IMR-90 (cell line): ENCODE measurements around the gene SCN4A. TPM values are rescaled to one million over a fixed set of nuclear protein-coding genes. Genes with fewer than 3 reads are reported as not detected.

Experiments
- ATAC-seq: fragments of 200-7000 bp; cut with Tn5 transposase; 2 replicates; pipeline ENCODE4 v1.9.1; 2020; ENCODE audit warnings: low read depth, mild to moderate bottlenecking, moderate library complexity
- BruUV-seq: library from RNA; stranded (reverse); fragments of 400-500 nt; replicated peaks from 2 replicates; lab custom pipeline; 2021; lab: Mats Ljungman, UMichigan
- CTCF ChIA-PET: fragments of 300-600 bp; formaldehyde crosslinking; extraction: SDS; loops from one replicate; lab custom pipeline; 2021; ENCODE audit warnings: antibody characterized with exemption; lab: Yijun Ruan, JAX
- POLR2A ChIA-PET: fragments of 300-600 bp; sonication (Branson Sonifier 250); formaldehyde crosslinking; loops from one replicate; lab custom pipeline; 2022; ENCODE audit warnings: antibody characterized with exemption; ENCODE audit not compliant: unreplicated experiment; lab: Charles Lee
- DNase-seq: peaks from one replicate; pipeline ENCODE4 v3.0.0; 2013
- H2AFZ ChIP-seq: replicated peaks from 2 replicates; pipeline ENCODE3; 2013; ENCODE audit warnings: low read length, mild to moderate bottlenecking; ENCODE audit not compliant: poor library complexity
- H2AK5ac ChIP-seq: 2 replicates; pipeline ENCODE4 v1.6.1; 2013; ENCODE audit warnings: low read depth, low read length, inconsistent platforms
- H2AK9ac ChIP-seq: replicated peaks from 2 replicates; pipeline ENCODE3; 2013; ENCODE audit warnings: mild to moderate bottlenecking, low read depth, low read length, moderate library complexity; ENCODE audit not compliant: poor library complexity
- H2BK120ac ChIP-seq: 2 replicates; pipeline ENCODE4 v1.6.1; 2013; ENCODE audit warnings: low read depth, low read length, inconsistent platforms
- H2BK15ac ChIP-seq: 3 replicates; pipeline ENCODE4 v1.6.1; 2013; ENCODE audit warnings: low read depth, low read length, inconsistent platforms
- H2BK20ac ChIP-seq: 2 replicates; pipeline ENCODE4 v1.6.1; 2013; ENCODE audit warnings: low read depth, mild to moderate bottlenecking, inconsistent platforms, low read length, moderate library complexity
- H2BK5ac ChIP-seq: 2 replicates; pipeline ENCODE4 v1.6.1; 2013; ENCODE audit warnings: mild to moderate bottlenecking, low read depth, low read length, inconsistent platforms; ENCODE audit not compliant: poor library complexity, severe bottlenecking
- H3K14ac ChIP-seq: replicated peaks from 2 replicates; pipeline ENCODE4 v1.6.1; 2013; ENCODE audit warnings: low read depth, low read length, inconsistent platforms
- H3K18ac ChIP-seq: 2 replicates; pipeline ENCODE4 v1.6.1; 2013; ENCODE audit warnings: low read depth, low read length, control low read depth
- H3K23ac ChIP-seq: 2 replicates; pipeline ENCODE4 v1.6.1; 2013; ENCODE audit warnings: low read depth, low read length, inconsistent platforms
- H3K27ac ChIP-seq: 2 replicates; pipeline ENCODE4 v1.5.1; 2013; ENCODE audit warnings: mild to moderate bottlenecking, control low read depth, low read length; ENCODE audit not compliant: insufficient read depth
- H3K27me3 ChIP-seq: 2 replicates; pipeline ENCODE4 v1.6.1; 2013; ENCODE audit warnings: low read length; ENCODE audit not compliant: control insufficient read depth, insufficient read depth
- H3K36me3 ChIP-seq: 2 replicates; pipeline ENCODE4 v1.6.1; 2013; ENCODE audit warnings: low read length, mixed read lengths; ENCODE audit not compliant: control insufficient read depth, insufficient read depth
- H3K4ac ChIP-seq: 2 replicates; pipeline ENCODE4 v1.6.1; 2013; ENCODE audit warnings: low read depth, low read length, inconsistent platforms
- H3K4me1 ChIP-seq: 2 replicates; pipeline ENCODE4 v1.6.1; 2013; ENCODE audit warnings: low read length, mixed read lengths; ENCODE audit not compliant: control insufficient read depth, insufficient read depth
- H3K4me2 ChIP-seq: 2 replicates; pipeline ENCODE4 v1.6.1; 2013; ENCODE audit warnings: low read depth, mild to moderate bottlenecking, control low read depth, low read length, moderate library complexity
- H3K4me3 ChIP-seq: 2 replicates; pipeline ENCODE4 v1.5.1; 2013; ENCODE audit warnings: low read depth, mild to moderate bottlenecking, control low read depth, low read length, moderate library complexity; ENCODE audit not compliant: insufficient read depth
- H3K56ac ChIP-seq: 2 replicates; pipeline ENCODE4 v1.6.1; 2013; ENCODE audit warnings: low read length, inconsistent platforms; ENCODE audit not compliant: insufficient read depth; ENCODE audit errors: extremely low read depth
- H3K79me1 ChIP-seq, 2 experiments: 2 replicates each; pipeline ENCODE4 v1.6.1; 2013; ENCODE audit warnings: low read length in 2 of 2, inconsistent platforms in 1 of 2, low read depth in 1 of 2
- H3K9ac ChIP-seq: 2 replicates; pipeline ENCODE4 v1.6.1; 2013; ENCODE audit warnings: low read depth, low read length, control low read depth
- H3K9me1 ChIP-seq: 2 replicates; pipeline ENCODE4 v1.6.1; 2013; ENCODE audit warnings: low read length, inconsistent platforms; ENCODE audit not compliant: insufficient read depth
- H3K9me3 ChIP-seq: 2 replicates; pipeline ENCODE4 v1.6.1; 2013; ENCODE audit warnings: low read length; ENCODE audit not compliant: control insufficient read depth, insufficient read depth
- H4K20me1 ChIP-seq: 2 replicates; pipeline ENCODE4 v1.6.1; 2013; ENCODE audit warnings: low read length, inconsistent platforms; ENCODE audit not compliant: insufficient read depth
- H4K5ac ChIP-seq: 2 replicates; pipeline ENCODE4 v1.6.1; 2013; ENCODE audit warnings: mild to moderate bottlenecking, low read depth, low read length, control low read depth
- H4K8ac ChIP-seq, 2 experiments: 2 replicates each; pipeline ENCODE4 v1.6.1; 2013; ENCODE audit warnings: low read depth in 2 of 2, low read length in 2 of 2, control low read depth in 1 of 2, inconsistent platforms in 1 of 2
- H4K91ac ChIP-seq: 2 replicates; pipeline ENCODE4 v1.6.1; 2013; ENCODE audit warnings: low read depth, low read length, inconsistent platforms; ENCODE audit not compliant: insufficient read depth
- BHLHE40 ChIP-seq: fragments of 150-350 bp; IDR thresholded peaks from 2 replicates; pipeline ENCODE4 v1.6.1; 2016; ENCODE audit warnings: mild to moderate bottlenecking, low read depth, low read length
- CEBPB ChIP-seq: IDR thresholded peaks from 2 replicates; pipeline ENCODE4 v1.6.1; 2012; ENCODE audit warnings: low read depth, low read length, improper control_type of control experiment
- CHD1 ChIP-seq: IDR thresholded peaks from 2 replicates; pipeline ENCODE4 v1.6.1; 2012; ENCODE audit warnings: low read depth, low read length, improper control_type of control experiment
- FOS ChIP-seq: fragments of 150-350 bp; IDR thresholded peaks from 2 replicates; pipeline ENCODE4 v1.6.1; 2016; ENCODE audit warnings: low read depth, low read length
- MAFK ChIP-seq: IDR thresholded peaks from 2 replicates; pipeline ENCODE4 v1.6.1; 2012; ENCODE audit warnings: low read depth, low read length, improper control_type of control experiment
- MAZ ChIP-seq: IDR thresholded peaks from 2 replicates; pipeline ENCODE4 v1.6.1; 2012; ENCODE audit warnings: low read depth, mild to moderate bottlenecking, low read length, improper control_type of control experiment, moderate library complexity, borderline replicate concordance
- NFE2L2 ChIP-seq: fragments of 150-350 bp; IDR thresholded peaks from 2 replicates; pipeline ENCODE4 v1.6.1; 2016; ENCODE audit warnings: low read depth, mild to moderate bottlenecking, low read length
- POLR2A ChIP-seq: IDR thresholded peaks from 2 replicates; pipeline ENCODE4 v1.6.1; 2012; ENCODE audit warnings: mild to moderate bottlenecking, low read depth, low read length
- RAD21 ChIP-seq: IDR thresholded peaks from 2 replicates; pipeline ENCODE4 v1.6.1; 2012; ENCODE audit warnings: low read length, improper control_type of control experiment
- RCOR1 ChIP-seq: IDR thresholded peaks from 2 replicates; pipeline ENCODE4 v1.6.1; 2012; ENCODE audit warnings: mild to moderate bottlenecking, low read length, improper control_type of control experiment; ENCODE audit not compliant: insufficient replicate concordance
- RFX5 ChIP-seq: IDR thresholded peaks from 2 replicates; pipeline ENCODE4 v1.8.0; 2012; ENCODE audit warnings: low read depth, mild to moderate bottlenecking, low read length, moderate library complexity
- SMC3 ChIP-seq: fragments of 150-350 bp; IDR thresholded peaks from 2 replicates; pipeline ENCODE4 v1.6.1; 2016; ENCODE audit warnings: low read depth, mild to moderate bottlenecking, antibody characterized with exemption, low read length, moderate library complexity
- WGBS, 2 experiments: methylation state at CpG; one replicate each; pipeline versions ENCODE4 v1.1.5 to v1.1.7; 2013; ENCODE audit warnings: missing lambda C conversion rate in 2 of 2; ENCODE audit not compliant: insufficient read length in 1 of 2; ENCODE audit errors: extremely low coverage in 2 of 2; 5-methylcytosine and 5-hydroxymethylcytosine counted together
- dilution Hi-C: fragments of 300-500 bp; cut with HindIII; formaldehyde crosslinking; loops from one replicate; pipeline ENCODE4 v1.14.3; 2018; ENCODE audit warnings: low sequenced_read_pairs; ENCODE audit not compliant: unreplicated experiment
- in situ Hi-C: fragments of 300-500 bp; cut with MboI; formaldehyde crosslinking; loops from 3 replicates; pipeline ENCODE4 v1.14.3; 2019; ENCODE audit warnings: low sequenced_read_pairs, inconsistent platforms, mixed read lengths
- intact Hi-C: fragments of 100-400 bp; cut with micrococcal nuclease; formaldehyde crosslinking; loops from 2 replicates; pipeline ENCODE4 v1.10.0; 2022
- polyA plus RNA-seq, 3 experiments: library from polyadenylated mRNA; depleted of rRNA; stranded (reverse); fragments of >200 nt; gene quantifications; 2 replicates each; pipeline ENCODE4 v1.2.3, GENCODE V29; 2012; ENCODE audit warnings: low replicate concordance in 1 of 3
- total RNA-seq: library from RNA; depleted of rRNA; stranded (reverse); fragments of >200 nt; gene quantifications from 2 replicates; pipeline ENCODE4 v1.2.3, GENCODE V29; 2012
- TF ChIP-seq, protein P1 (sequence below): fragments of 150-350 bp; IDR thresholded peaks from 2 replicates; pipeline ENCODE4 v1.6.1; 2016; ENCODE audit warnings: low read depth, mild to moderate bottlenecking, low read length, moderate library complexity, borderline replicate concordance
- TF ChIP-seq, protein P2 (sequence below): fragments of 150-350 bp; IDR thresholded peaks from 2 replicates; pipeline ENCODE4 v1.6.1; 2017; ENCODE audit warnings: mild to moderate bottlenecking, antibody characterized with exemption, low read length, low read depth

Gene SCN4A
- total and polyA plus RNA-seq, 2 of the 4 experiments (the other 2 are of a cell fraction), result not detected

DNA sequence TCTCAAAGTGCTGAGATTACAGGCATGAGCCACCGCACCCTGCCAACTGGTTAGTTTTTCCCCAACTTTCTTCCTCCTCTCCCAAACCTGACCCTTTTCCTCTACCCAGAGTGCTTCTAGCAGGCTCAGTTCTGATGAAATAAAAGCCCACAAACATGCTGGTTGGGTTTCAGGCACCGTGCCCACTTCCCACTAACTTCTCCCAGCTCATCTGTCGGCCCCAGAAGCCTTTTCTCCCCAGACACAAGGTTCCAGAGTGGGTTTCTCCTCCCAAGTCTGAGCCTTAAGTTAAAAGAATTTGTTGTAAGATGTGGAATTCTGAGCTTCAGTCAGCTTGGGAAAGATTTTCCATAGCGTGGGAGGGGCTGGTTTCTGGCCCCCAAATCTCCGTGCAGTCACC lies 11.5 kb upstream of the SCN4A start (continued):
- TF ChIP-seq, protein P1, sequence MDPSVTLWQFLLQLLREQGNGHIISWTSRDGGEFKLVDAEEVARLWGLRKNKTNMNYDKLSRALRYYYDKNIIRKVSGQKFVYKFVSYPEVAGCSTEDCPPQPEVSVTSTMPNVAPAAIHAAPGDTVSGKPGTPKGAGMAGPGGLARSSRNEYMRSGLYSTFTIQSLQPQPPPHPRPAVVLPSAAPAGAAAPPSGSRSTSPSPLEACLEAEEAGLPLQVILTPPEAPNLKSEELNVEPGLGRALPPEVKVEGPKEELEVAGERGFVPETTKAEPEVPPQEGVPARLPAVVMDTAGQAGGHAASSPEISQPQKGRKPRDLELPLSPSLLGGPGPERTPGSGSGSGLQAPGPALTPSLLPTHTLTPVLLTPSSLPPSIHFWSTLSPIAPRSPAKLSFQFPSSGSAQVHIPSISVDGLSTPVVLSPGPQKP, result no peak
- TF ChIP-seq CHD1, result no peak
- no peak for TF ChIP-seq FOS

DNA sequence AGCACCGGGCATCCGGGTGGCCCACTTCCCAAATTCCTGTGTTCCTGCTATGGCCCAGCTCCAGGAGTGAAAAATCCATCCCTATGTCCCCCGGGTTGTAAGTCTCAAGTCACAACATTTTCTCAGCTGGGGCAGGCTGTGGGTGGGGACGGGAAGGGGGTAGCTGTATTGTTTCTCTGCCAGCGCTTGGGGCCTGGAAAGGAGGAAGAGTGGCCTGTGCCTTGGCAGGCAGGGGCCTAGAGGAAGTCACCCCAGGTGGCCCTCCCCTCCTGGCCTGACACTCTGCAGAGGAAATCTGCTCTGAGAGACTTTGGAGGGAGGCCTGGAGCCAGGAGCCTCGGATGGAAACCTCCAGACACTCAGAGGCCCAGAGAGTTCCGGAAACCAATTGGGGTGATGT lies 10.6 kb upstream of the SCN4A start:
- CTCF ChIA-PET, result no interaction called here
- H3K4me3 ChIP-seq, result no peak overlapping the region
- ATAC-seq, result no peak
- TF ChIP-seq POLR2A, result no peak
- TF ChIP-seq MAZ, result no peak
- no peak for TF ChIP-seq SMC3
- TF ChIP-seq CEBPB, result no peak
- TF ChIP-seq RCOR1, result no peak
- no peak for TF ChIP-seq MAFK
- no peak for TF ChIP-seq RAD21
- TF ChIP-seq FOS, result no peak
- TF ChIP-seq NFE2L2, result no peak
- no peak for TF ChIP-seq RFX5
- TF ChIP-seq, protein P2, sequence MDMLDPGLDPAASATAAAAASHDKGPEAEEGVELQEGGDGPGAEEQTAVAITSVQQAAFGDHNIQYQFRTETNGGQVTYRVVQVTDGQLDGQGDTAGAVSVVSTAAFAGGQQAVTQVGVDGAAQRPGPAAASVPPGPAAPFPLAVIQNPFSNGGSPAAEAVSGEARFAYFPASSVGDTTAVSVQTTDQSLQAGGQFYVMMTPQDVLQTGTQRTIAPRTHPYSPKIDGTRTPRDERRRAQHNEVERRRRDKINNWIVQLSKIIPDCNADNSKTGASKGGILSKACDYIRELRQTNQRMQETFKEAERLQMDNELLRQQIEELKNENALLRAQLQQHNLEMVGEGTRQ, result no peak
- TF ChIP-seq CHD1, result no peak
- TF ChIP-seq, protein P1, result no peak
- no peak for TF ChIP-seq BHLHE40

More for the DNA sequence above, 10.6 kb upstream of the SCN4A start:
- no peak overlapping the region for H2BK20ac ChIP-seq
- dilution Hi-C loops (no loop called here), in situ Hi-C loops (no loop called here), intact Hi-C loops (no loop called here)
- no peaks in the 10 kb centered on the region for H4K20me1 ChIP-seq
- no peak overlapping the region for H3K56ac ChIP-seq
- no peak overlapping the region for H3K9ac ChIP-seq
- no peak overlapping the region for H4K5ac ChIP-seq
- H3K4me2 ChIP-seq, result no peak overlapping the region
- no peak overlapping the region for H4K8ac ChIP-seq
- H2AFZ ChIP-seq, result no peak overlapping the region
- H3K79me1 ChIP-seq, result no peaks in the 10 kb centered on the region
- H2BK120ac ChIP-seq, result no peak overlapping the region
- H3K9me3 ChIP-seq, result peaks cover 4% of the 10 kb centered on the region
- H2BK15ac ChIP-seq, result no peak overlapping the region
- no TSS peak for BruUV-seq
- no peak overlapping the region for H2AK5ac ChIP-seq
- no peak overlapping the region for H3K27ac ChIP-seq
- 0 out of 2 replicates have a peak, but pooled peaks cover 4% of the 10 kb centered on the region for H3K27me3 ChIP-seq
- no peak overlapping the region for H2BK5ac ChIP-seq
- no peak overlapping the region for H2AK9ac ChIP-seq
- H3K18ac ChIP-seq, result no peak overlapping the region
- H3K36me3 ChIP-seq, result no peaks in the 10 kb centered on the region
- no peak overlapping the region for H3K23ac ChIP-seq
- WGBS, 2 experiments, result 0% methylated on average over 1 of the region's 7 CpGs; no CpG with 5 or more reads in 1 of the 2 experiments
- H3K9me1 ChIP-seq, result peaks cover 9% of the 10 kb centered on the region; the same call in 1 of the 2 replicates
- H4K91ac ChIP-seq, result no peak overlapping the region
- no peak overlapping the region for H3K4ac ChIP-seq
- no peak overlapping the region for H3K14ac ChIP-seq
- H3K4me1 ChIP-seq, result peaks cover 6% of the 10 kb centered on the region; the same call in 1 of the 2 replicates
- POLR2A ChIA-PET, result no interaction called here
- DNase-seq, result no peak
